ENCODE results near the gene PDCD5.
A peak's percentile ranks its signal among the peaks of the same experiment; 100 is the strongest.
"Not testable (repeated sequence)": the region's sequence is repeated elsewhere in the genome, so short reads cannot be mapped to it uniquely, and the experiment has no call there.

Gene PDCD5

GRCh38 chr19:32580353-32580900 is 563 bp upstream of the PDCD5 start:
- DNase-seq = no peak

DNA sequence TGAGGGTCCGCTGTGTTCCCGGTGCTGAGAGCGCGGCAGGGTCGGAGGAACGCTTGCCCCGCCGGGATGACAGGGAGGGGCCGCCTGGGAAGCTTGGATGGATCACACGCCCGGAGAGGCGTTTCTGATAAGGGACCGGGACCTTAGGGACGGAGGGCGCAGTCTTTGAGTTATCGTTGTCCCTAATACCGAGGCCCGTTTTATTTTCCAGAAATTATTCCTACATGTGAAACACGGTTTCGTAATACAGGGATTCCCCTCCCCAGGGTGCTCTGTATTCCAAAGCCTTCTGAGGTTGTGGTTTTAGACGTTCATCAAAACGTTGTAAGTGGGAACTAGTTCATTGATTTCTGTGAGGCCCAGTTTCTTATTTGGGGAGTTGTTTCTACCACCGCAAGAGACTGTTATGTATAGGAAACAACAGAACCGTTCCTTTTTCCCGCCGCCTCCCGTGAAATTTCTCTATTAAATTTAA is 752 bp downstream of the PDCD5 start:
- peak; percentile 69 for DNase-seq

- not testable (repeated sequence) for DNase-seq
Measured at GRCh38 chr19:32587747-32588504, 6.9 kb downstream of the PDCD5 start.

- no peak for DNase-seq
Measured at GRCh38 chr19:32594021-32594420, 13.0 kb downstream of the PDCD5 start.

DNA sequence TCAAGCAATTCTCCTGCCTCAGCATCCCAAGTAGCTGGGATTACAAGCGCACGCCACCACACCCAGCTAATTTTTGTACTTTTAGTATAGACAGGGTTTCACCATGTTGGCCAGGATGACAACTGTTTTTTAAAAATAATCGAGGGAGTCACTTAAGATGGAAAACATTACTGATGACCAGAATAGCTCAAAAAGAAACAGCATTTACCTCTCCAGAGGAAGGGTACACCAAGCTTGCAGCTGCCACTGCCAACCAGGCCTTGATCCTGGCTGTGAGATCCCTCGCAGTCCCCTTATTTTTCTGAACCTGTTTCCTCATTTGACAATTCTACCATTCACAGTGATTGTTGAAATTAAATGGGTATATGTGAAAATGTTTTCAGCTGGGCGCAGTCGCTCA is 14.5 kb downstream of the PDCD5 start:
- DNase-seq = no peak

- DNase-seq = no peak
Measured at GRCh38 chr19:32598022-32598421, 17.0 kb downstream of the PDCD5 start.

GRCh38 chr19:32599258-32599657 is 18.3 kb downstream of the PDCD5 start:
- no peak for DNase-seq

DNA sequence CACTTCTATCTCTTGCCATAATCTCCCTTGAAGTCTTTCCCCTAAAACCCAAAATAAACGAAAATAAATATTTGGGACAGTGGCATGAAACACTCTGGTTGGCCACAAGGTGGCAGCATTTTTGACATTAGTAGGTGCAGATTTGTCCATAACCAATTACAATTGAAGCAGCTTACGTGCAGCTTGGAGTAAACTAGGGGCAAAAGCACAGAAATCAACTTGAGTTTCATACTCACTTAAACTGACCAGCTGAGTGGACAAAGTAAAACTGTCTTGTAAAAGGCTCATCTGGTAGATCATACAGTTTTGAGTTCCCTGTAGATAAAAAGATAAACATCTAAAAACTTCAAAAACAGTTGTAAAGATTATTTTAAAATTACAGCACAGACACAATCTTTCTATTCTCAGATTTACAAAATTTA is 18.8 kb downstream of the PDCD5 start:
- DNase-seq = peak; percentile 67

DNA sequence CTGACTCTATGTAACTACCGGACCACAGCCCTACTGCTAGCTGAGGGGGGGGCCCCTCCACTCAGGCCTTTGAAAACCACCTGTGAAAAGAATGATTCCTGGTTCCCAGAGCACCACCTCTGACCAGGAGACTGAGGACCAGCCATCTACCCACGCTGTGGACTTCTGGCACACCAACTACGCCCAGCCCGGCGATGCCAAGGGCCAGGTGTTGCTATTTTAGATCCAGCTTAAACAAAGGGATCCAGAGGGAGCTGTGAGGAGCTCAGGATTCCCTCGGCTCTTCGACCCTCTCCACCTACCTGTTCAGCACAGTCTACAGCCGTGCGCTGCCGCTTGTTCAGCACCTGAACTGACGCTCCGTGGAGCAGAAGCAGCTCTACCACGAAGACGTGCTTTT is 23.0 kb downstream of the PDCD5 start:
- no peak for DNase-seq

- no peak for DNase-seq
Measured at GRCh38 chr19:32605544-32605943, 24.6 kb downstream of the PDCD5 start.

DNA sequence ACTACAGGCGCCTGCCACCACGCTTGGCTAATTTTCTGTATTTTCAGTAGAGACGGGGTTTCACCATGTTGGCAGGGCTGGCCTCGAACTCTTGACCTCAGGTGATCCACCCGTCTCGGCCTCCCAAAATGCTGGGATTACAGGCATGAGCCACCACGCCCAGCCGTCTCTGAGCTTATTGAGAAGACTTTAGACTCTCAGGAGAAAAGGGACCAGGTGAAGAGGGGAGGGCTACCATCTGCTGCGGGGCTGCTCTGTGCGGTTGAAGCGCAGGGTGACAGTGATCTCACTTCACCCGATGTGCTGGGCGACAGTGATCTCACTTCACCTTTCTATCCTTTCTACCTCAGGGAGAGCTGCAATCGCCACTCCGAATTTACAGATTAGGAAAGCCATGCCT is 25.3 kb downstream of the PDCD5 start:
- no peak for DNase-seq

DNA sequence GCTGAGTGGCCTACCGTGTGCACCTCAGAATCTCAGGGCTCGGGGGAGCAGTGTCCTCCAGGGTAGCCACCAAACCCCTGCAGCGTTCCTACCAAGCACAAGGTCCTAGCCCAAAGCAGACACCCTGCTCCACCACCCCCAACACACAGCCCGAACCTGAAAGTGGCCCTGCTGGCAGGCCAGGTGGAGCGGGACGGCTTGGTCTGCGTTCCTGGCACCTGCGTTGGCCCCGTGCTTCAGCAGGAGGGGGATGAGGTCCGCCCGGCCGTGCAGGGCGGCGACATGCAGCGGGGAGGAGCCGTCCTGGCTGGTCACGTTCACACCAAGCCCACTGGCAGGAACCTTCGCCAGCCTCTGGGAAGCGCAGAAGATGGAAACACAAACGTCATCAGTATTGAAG is 26.5 kb downstream of the PDCD5 start:
- DNase-seq = no peak

DNA sequence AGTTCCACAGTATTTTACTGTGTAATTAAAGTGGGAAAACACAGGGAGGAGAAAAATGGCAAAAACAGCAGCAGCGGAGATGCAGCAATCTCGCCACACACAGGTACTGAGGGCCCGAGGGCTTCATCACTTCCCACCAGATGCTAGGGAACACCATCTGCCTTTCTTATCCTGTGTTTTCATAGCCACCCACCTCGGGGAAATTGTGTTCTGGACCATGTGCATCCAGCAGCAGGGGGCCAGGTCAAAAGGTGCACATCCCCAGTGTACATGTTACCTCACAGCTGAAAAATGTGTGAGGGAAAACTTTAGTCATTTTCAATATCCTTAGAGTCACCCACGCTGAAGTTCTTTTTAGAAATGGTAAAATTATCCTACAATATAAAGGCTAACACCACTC is 30.2 kb downstream of the PDCD5 start:
- DNase-seq = no peak

DNA sequence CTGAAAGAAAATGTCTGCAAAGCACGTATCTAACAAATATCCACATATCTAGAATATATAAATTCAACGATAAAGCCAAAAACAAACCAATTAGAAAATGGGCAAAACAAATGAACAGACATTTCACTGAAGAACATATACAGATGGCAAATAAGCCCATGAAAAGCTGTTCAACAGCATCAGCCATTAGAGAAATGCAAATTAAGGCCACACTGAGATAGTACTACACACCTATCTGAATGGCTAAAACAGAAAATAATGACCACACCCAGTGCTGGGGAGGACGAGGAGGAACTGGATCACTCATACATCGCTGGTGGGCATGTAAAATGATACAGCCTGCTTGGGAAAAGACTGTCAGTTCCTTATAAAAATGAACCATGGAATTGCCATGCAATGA is 32.0 kb downstream of the PDCD5 start:
- DNase-seq = no peak

DNA sequence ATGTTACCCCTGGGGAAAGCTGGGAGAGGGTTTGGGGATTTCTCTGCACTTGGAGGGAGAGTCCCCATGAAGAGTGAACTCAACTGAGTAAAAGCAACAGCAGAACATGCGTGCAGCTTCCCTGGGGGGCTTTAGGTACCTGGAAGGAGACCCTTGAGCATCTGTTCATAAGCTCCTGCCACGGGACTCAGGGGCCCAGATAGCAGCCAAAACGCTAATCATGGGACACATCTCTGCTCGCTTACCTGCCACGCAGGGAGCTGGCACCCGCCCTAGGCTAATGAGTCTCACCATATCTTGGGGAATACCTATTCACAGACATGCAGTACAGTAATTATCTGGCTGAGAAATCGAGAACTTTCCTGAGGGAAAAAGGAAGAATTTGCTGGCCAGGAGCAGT is 33.9 kb downstream of the PDCD5 start:
- DNase-seq = no peak

GRCh38 chr19:32615569-32615968 is 34.6 kb downstream of the PDCD5 start:
- DNase-seq = no peak

DNA sequence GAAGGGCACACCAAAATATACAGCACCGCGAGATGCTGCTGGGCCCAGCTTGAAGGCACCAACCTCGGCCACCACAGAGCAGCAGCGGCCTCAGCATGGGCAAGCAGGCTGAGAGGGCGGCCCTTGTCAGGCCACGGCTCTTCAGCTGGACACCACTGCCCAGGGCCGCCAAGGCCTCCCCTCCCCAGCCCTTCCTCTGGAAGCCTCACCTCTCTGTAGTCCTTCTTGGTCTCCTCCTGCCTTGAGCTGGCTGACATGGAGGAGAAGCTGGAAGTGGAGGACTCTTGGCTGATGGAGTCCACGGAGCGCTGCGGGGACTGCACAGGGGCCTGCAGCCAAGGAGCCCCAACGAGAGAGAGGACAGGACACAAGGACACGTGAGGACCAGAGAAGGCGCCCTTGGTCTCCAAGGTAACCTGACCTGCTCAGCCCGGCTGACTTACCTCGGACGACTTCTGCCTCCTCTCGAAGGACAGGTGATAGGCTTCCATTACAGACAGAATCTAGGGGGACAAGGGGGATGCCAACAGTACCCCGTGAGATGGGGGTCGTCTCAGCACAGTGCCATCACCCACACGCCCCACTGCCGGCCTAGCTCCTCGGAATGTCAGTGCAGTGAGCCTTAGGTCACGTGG is 38.2 kb downstream of the PDCD5 start:
- DNase-seq = no peak

- DNase-seq = no peak
Measured at GRCh38 chr19:32622002-32622401, 41.0 kb downstream of the PDCD5 start.

DNA sequence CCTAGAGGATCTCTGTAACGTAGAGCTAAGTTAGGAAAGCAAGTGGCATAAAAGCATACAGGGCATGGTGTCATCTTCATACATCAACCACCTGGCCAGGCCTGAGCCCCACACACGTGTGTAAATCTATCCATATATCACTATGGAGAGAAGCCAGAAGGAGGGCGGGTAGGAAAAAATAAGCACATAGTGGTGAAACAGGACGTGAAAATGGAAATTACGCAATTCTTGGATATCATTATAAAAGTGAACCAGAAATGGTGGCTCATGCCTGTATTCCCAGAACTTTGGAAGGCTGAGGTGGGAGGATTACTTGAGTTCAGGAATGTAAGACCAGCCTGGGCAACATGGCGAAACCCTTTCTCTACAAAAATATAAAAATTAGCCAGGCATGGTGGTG is 43.4 kb downstream of the PDCD5 start:
- DNase-seq = no peak

DNA sequence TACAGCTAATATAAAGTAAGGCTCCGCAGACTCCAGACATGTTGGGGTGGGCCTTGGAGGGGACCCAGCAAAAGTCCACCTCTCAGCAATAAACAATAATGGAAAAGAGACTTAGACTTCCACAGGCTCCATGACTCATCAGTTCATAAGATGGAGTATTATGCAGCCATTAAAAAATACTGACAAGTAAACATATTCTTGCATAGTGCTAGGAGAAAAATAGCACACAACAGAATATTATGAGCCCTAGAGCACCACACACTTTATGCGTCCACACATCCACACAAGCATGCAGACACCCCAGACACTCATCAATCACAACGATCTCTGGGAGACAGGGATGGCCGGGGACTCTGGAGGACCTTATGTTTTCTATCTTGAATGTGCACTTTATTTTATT is 46.0 kb downstream of the PDCD5 start:
- no peak for DNase-seq

DNA sequence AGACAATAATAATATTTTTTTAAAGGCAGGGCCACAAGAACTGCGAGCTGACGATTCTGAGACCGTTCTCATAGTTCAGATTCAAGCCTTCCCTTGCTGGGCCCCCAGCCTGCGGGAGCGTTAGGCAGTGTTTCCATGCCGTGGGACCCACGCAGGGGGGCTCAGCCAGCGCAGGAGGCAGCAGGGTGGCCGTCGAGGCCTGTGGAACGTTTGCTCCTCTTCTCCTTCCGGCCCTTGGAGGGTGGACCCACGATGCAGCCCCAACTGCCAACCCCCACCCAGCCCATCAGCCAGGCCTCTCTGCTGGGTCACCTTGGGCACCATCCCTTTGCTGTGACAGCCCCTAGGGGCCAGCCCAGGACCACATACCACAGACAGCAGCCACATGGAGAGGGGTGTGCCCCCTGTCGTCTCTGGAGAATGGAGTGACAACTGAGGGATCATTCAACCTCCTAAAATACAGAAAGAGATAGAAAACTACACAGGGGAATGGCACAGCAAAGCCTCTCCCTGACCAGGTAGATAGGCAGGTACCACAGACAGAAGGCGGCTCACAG is 46.8 kb downstream of the PDCD5 start:
- no peak for DNase-seq

GRCh38 chr19:32630338-32630737 is 49.3 kb downstream of the PDCD5 start:
- DNase-seq = no peak

DNA sequence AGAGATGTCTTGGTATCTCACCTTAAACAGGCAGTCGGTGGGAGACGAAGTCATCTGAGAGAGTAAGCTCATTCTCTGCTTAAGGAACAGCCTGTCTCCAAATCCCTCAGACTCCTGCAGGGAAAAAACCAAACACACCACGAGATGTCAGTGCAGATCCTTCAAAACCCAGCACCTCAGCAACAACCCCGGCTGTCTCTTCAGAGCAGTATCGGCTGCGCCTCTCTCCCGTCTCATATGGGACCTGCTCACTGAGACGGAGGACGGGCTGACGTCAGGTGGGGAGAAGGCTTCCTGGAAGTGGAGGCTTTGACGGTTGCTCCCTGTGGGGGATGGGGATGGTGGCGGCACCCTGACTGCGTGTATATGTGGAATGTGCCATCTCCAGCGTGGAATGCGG is 50.4 kb downstream of the PDCD5 start:
- no peak for DNase-seq

Data from suppressor macrophage treated with lipopolysaccharide for 4 hours (primary cell).